Activated CD4-positive, alpha-beta T cell treated with anti-CD3 and anti-CD28 coated beads, Interleukin-10, Interleukin-2, amounts not matched to agents 100 ng/mL and 50 ng/mL, durations not matched to agents 16 hours and 8 hours (primary cell): ENCODE results near the gene TOR1B.
A peak's percentile ranks its signal among the peaks of the same experiment; 100 is the strongest.
"Not testable (repeated sequence)": the region's sequence is repeated elsewhere in the genome, so short reads cannot be mapped to it uniquely, and the experiment has no call there.

ENCODE experiments used
- DNase-seq: peaks from one replicate; pipeline ENCODE4 v3.0.0-alpha.2; 2020

The TOR1B gene, protein sequence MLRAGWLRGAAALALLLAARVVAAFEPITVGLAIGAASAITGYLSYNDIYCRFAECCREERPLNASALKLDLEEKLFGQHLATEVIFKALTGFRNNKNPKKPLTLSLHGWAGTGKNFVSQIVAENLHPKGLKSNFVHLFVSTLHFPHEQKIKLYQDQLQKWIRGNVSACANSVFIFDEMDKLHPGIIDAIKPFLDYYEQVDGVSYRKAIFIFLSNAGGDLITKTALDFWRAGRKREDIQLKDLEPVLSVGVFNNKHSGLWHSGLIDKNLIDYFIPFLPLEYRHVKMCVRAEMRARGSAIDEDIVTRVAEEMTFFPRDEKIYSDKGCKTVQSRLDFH

GRCh38 chr9:129802833-129803675 is at the start of gene TOR1B:
TOR1B (plus strand) TSS chr9:129803184; CDS start chr9:129803213, 29 bp downstream.
- DNase-seq: peak; percentile 96

- DNase-seq: no peak
These were observed 47.8 kb upstream of the TOR1B start for GRCh38 chr9:129755151-129755550.

- DNase-seq: no peak
These were observed 46.8 kb upstream of the TOR1B start for GRCh38 chr9:129756191-129756590.

DNA sequence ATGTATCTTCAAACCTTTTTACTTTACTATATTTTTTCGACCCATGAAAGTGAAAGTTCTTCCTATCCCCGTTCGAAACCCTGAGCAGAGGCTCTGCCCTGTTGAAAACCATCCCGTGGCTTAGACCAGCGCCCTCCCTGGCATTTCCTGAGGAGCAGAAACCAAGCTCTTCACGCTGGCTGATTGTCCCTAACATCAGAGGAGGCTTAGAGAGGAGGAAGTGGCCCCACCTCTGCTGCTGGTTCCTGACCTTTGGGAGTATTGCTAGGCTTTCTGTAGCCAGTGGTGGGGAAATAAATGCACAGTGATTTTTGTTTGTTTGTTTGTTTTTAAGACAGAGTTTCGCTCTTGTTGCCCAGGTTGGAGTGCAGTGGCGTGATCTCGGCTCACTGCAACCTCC is 45.9 kb upstream of the TOR1B start:
- no peak for DNase-seq

GRCh38 chr9:129759319-129759718 is 43.7 kb upstream of the TOR1B start:
- DNase-seq: no peak

DNA sequence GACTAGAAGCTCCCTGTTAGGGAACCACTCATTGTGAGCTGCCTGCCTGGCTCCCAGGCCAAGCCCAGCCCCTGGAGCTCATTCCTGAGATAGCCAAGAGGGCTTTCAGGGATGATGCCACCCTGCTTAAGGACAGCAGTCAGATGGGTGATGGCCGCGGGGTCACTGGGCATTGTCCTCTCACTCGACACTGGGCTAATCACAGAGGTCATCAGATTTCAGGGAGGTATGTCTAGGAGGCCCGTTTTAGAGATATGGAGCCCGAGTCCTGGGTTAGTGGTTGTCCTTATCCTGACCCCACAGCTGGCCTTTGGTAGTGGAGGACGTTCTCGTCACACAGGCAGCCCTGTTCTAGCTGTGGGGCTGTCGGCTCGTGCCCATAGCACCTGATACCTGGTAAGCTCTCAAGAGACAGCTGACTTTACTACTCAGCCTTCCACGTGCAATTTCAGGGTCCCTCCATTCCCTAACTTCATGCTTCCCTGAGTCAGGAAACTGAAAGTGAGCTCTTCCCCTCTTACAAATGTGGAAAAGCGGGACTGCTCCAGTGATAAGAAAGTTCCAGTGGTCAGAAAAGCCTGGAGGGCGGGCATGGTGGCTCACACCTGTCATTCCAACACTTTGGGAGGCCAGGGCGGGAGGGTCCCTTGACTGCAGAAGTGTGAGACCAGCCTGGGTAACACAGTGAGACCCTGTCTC is 43.0 kb upstream of the TOR1B start:
- no peak for DNase-seq

- not testable (repeated sequence) for DNase-seq
These were observed 42.2 kb upstream of the TOR1B start for GRCh38 chr9:129760784-129761183.

GRCh38 chr9:129761293-129761900 is 41.6 kb upstream of the TOR1B start:
- no peak for DNase-seq

DNA sequence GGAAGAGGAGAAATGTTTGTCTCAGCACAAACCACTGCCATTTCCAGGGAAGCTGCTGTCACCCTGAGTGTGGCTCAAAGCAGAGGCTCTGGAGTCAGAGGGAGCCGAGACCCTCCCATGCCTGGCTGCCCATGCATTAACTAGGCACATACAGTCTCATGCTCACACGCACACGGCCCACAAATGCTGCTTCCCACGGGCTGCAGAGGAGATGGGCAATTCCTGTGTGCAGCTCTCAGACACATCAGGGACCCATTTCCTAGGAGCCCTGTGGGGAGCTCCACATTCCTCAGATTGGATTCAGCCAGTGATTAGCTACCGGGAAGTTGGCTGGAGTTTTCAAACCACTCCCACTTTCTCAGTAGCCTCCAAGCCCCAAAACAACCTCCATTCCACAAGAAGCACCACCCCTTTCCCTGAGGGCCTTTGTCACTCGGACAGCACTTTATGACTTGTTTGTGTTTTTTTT is 41.0 kb upstream of the TOR1B start:
- DNase-seq: no peak

DNA sequence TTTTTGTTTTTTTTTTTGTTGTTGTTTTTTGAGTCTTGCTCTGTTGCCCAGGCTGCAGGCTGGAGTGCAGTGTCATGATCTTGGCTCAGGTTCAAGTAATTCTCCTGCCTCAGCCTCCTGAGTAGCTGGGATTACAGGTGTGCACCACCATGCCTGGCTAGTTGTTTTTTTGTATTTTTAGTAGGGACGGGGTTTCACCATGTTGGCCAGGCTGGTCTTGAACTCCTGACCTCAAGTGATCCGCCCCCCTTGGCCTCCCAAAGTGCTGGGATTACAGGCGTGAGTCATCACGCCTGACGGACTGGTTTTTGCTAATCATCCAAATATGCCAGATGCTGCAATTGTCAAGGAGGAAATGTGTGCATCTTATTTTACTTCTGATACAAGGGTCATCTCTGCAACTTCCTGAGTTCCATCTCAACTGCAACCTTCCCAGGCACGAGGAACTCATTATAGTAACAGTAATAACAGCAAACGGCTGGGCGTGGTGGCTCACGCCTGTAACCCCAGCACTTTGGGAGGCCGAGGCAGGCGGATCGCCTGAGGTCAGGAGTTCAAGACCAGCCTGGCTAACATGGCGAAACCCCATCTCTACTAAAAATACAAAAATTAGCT is 40.5 kb upstream of the TOR1B start:
- DNase-seq: not testable (repeated sequence)

DNA sequence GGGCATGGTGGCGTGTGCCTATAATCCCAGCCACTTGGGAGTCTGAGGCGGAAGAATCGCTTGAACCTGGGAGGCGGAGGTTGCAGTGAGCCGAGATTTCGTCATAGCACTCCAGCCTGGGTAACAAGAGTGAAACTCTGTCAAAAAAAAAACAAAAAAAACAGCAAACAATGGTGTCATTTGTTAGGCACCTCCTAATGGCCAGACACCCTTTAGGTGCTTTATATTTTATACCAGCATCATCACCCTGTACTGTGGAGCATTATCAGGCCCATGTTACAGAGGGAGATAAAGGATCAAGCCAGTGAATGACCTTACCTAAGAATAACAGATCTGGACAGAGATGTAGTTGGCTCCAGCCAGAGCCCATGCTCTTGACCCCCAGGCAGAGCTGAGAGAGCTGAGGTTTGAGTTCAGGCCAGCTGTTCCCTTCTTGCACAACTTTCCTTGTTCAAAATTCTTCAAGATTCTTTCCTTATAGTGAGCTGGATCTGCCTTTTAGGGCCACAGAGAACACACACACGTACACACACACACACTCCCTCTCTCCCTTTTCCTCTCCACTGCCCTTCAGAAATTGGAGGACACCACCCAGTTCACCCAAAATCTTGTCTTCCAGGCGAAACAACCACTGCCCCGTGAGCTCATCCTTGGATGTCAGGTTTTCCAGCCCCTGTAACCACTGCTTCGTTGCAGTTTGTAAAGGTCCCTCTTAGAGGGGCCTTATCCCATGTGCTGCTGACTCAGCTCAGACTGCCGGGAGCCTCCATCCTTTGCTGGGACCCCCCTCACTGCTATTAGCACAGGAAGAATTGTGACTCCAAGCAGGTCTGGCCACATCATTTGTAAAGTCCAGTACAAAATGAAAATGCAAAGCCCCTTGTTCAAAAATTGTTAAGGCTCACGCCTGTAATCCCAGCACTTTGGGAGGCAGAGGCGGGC is 39.7 kb upstream of the TOR1B start:
- DNase-seq: no peak

GRCh38 chr9:129765764-129766317 is 37.1 kb upstream of the TOR1B start:
- no peak for DNase-seq

DNA sequence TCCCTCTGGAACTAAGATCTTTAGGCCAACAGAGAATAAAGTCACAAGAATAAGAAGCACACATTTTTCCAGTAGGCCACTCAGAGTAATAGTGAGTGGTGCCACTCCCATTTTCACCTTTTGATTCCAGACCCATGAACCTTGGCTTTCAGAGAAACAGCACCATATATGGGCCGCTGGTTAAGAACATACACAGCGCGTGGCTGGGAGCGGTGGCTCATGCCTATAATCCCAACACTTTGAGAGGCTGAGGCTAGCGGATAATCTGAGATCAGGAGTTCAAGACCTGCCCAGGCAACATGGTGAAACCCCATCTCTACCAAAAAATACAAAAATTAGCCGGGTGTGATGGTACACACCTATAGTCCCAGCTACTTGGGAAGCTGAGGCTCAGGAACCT is 34.5 kb upstream of the TOR1B start:
- DNase-seq: no peak

- DNase-seq: no peak
These were observed 33.3 kb upstream of the TOR1B start for GRCh38 chr9:129769669-129770068.

DNA sequence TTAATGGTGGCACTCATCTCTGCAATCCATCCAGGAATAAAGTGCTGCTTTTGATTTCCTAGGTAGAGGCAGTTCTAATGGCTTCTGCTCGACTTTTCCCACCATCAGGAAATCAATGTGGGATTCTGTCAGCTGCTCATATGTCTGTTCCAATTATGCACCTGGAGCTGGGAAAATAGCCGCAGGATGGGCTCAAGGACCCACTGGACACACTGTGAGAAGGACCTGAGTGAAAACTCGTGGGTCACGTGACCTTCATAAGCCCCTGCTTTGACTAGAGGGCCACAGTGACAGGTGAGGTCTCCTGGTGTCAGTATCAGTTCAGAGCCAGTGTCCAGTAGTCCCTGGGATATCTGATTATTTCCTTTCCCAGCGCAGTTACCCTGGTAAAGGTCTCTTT is 32.2 kb upstream of the TOR1B start:
- DNase-seq: no peak

DNA sequence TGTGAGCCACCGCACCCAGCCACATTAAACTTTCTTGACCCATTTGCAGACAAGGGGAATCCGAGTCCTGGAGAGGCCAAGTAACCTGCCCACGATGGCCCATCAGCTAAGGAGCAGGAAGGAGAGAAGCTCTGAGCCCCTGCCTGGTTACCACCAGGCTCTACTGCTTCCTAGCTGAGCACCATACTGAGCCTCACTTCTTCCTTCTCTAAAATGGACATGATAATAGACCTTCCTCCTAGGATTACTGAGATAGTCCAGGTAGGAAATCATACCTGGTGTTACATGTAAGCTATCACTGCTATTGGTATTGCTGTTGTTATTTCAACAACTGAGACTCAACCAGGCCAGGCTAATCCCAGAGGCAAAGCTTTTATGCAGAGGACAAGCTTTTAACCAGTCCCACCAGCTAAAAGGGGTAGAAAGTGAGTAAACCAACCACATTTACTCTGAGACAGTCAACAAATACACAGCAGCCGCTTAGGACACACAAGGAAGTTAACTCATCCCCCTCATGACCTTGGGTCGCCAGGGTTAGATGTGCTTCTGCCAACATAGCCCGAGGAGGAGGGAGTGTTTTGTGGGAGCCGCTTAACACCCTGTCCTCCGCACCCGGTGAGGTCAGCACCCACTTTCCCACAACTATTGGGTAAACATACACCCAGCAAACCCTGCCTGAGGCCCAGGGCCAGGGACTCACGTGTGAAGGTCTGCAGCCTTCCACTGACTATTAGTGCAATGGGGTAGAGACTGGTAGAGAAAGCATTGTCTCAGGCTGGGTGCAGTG is 29.5 kb upstream of the TOR1B start:
- no peak for DNase-seq

- DNase-seq: no peak
These were observed 28.1 kb upstream of the TOR1B start for GRCh38 chr9:129774791-129775447.

- DNase-seq: no peak
These were observed 27.6 kb upstream of the TOR1B start for GRCh38 chr9:129775448-129775798.

GRCh38 chr9:129776096-129776495 is 26.9 kb upstream of the TOR1B start:
- not testable (repeated sequence) for DNase-seq

DNA sequence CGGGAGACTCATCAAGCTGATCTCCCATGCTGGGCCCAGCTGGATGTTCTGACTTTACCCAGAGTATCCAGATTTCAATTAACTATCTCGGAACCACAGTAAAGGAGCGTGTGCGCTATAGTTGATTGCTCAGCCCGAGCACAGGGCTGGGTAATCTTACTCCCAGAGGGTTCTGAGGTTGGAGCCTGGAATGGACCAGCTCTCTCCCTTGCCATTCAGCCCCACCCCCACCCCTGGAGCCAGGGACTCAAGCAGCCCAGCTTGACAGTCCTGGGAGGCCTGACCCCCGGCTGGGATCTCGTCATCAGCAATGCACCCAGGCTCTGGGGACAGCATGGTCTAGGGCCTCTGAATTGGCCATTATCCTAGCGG is 26.4 kb upstream of the TOR1B start:
- DNase-seq: no peak
